Left ventricle myocardium superior (tissue), 1 donor: ENCODE data around the gene CALD1. TPM values are rescaled to one million over a fixed set of nuclear protein-coding genes. Genes with fewer than 3 reads are reported as not detected.
"Not testable (repeated sequence)": the region's sequence is repeated elsewhere in the genome, so short reads cannot be mapped to it uniquely, and the experiment has no call there.

Experiments
- ATAC-seq: fragments of 200-7000 bp; cut with Tn5 transposase; one replicate; pipeline ENCODE4 v1.9.1; 2020; ENCODE audit warnings: mild to moderate bottlenecking, moderate library complexity
- DNase-seq: peaks from one replicate; pipeline ENCODE4 v3.0.0-alpha.2; 2020
- intact Hi-C: fragments of 100-400 bp; cut with micrococcal nuclease; formaldehyde crosslinking; loops from one replicate; pipeline ENCODE4 v1.11.0; 2022
- total RNA-seq: library from RNA; stranded (reverse); fragmentation: NEBNext Ultra II Directional; extraction: Animal tissue kit (Norgen Biotek cat#: 25700); gene quantifications from one replicate; pipeline ENCODE4 v1.2.1, GENCODE V29; 2021
- donor health status: DM: no; HTN: yes; CAD: no; lungs with severe emphysema.

The CALD1 gene
- total RNA-seq, 1 donor from 2014 or later, result 118 TPM

GRCh38 chr7:134947831-134948230 is 168.4 kb downstream of the CALD1 start:
- ATAC-seq, result no peak
- intact Hi-C loops, result loop anchor here (10.0 kb wide), 2 partner anchors 53 to 173 kb away; partner anchors contain the start of gene CALD1

GRCh38 chr7:134948246-134948645 is 168.8 kb downstream of the CALD1 start:
- no peak for DNase-seq
- intact Hi-C loops, result loop anchor here (10.0 kb wide), 2 partner anchors 53 to 173 kb away; partner anchors contain the start of gene CALD1
- ATAC-seq, result no peak

More at GRCh38 chr7:134947831-134948230, 168.4 kb downstream of the CALD1 start:
- DNase-seq, result no peak

GRCh38 chr7:134948736-134949135 is 169.3 kb downstream of the CALD1 start:
- intact Hi-C loops, result loop anchor here (10.0 kb wide), 2 partner anchors 54 to 174 kb away; partner anchors contain the start of gene CALD1
- DNase-seq (no peak), ATAC-seq (no peak)

GRCh38 chr7:134949171-134949570 is 169.7 kb downstream of the CALD1 start:
- ATAC-seq, result no peak
- no peak for DNase-seq
- intact Hi-C loops, result loop anchor here (10.0 kb wide), 2 partner anchors 54 to 174 kb away; partner anchors contain the start of gene CALD1

- ATAC-seq (peak; percentile 24), DNase-seq (no peak)
- intact Hi-C loops, result loop anchor here (5.0 kb wide), 1 partner anchor 262 kb away; no protein-coding TSS in a partner anchor
Measured at GRCh38 chr7:134954197-134955082, 175.0 kb downstream of the CALD1 start.

GRCh38 chr7:134957005-134957404 is 177.6 kb downstream of the CALD1 start:
- intact Hi-C loops, result no loop called here
- no peak for ATAC-seq
- no peak for DNase-seq

GRCh38 chr7:134959810-134960209 is 180.4 kb downstream of the CALD1 start:
- intact Hi-C loops, result no loop called here
- no peak for ATAC-seq

GRCh38 chr7:134962270-134962780 is 182.9 kb downstream of the CALD1 start:
- intact Hi-C loops, result no loop called here
- ATAC-seq, result no peak

More at GRCh38 chr7:134959810-134960209, 180.4 kb downstream of the CALD1 start:
- no peak for DNase-seq

GRCh38 chr7:134963036-134963435 is 183.6 kb downstream of the CALD1 start:
- intact Hi-C loops, result no loop called here
- ATAC-seq (no peak), DNase-seq (no peak)

More at GRCh38 chr7:134962270-134962780, 182.9 kb downstream of the CALD1 start:
- DNase-seq, result no peak

- intact Hi-C loops, result no loop called here
- no peak for DNase-seq
- ATAC-seq, result no peak
Measured at GRCh38 chr7:134966691-134967090, 187.3 kb downstream of the CALD1 start.

- DNase-seq (no peak), ATAC-seq (no peak)
- intact Hi-C loops, result no loop called here
Measured at GRCh38 chr7:134968110-134968509, 188.7 kb downstream of the CALD1 start.

- intact Hi-C loops, ATAC-seq, DNase-seq: not testable (repeated sequence)
Measured at GRCh38 chr7:134981645-134982044, 202.2 kb downstream of the CALD1 start.

GRCh38 chr7:134985894-134986362 is 206.5 kb downstream of the CALD1 start:
- ATAC-seq (no peak), DNase-seq (no peak)
- intact Hi-C loops, result loop anchor here (5.0 kb wide), 1 partner anchor 181 kb away; no protein-coding TSS in a partner anchor

- peak; percentile 98 for DNase-seq
- intact Hi-C loops, result loop anchor here (5.0 kb wide), 1 partner anchor 181 kb away; no protein-coding TSS in a partner anchor
- peak; percentile 99 for ATAC-seq
Measured at GRCh38 chr7:134986363-134987251, 207.2 kb downstream of the CALD1 start, which contains the start of gene AGBL3. Gene AGBL3, plus strand, starts transcription at chr7:134986508. Its CDS starts 1,426 bp downstream, at chr7:134987934.

GRCh38 chr7:134988161-134988560 is 208.7 kb downstream of the CALD1 start:
- intact Hi-C loops, result loop anchor here (5.0 kb wide), 1 partner anchor 179 kb away; no protein-coding TSS in a partner anchor
- DNase-seq (no peak), ATAC-seq (no peak)

- DNase-seq (no peak), ATAC-seq (no peak)
- intact Hi-C loops, result loop anchor here (10.0 kb wide), 1 partner anchor 153 kb away; the partner anchor contains the start of gene TMEM140
Measured at GRCh38 chr7:134991469-134992339, 212.3 kb downstream of the CALD1 start.

- peak; percentile 32 for ATAC-seq
- DNase-seq, result no peak
- intact Hi-C loops, result loop anchor here (10.0 kb wide), 1 partner anchor 152 kb away; the partner anchor contains the start of gene TMEM140
Measured at GRCh38 chr7:134992626-134993179, 213.3 kb downstream of the CALD1 start.
